Astrocyte of the hippocampus (primary cell): Measurements from ENCODE around the gene HILPDA.
A peak's percentile ranks its signal among the peaks of the same experiment; 100 is the strongest.
"Not testable (repeated sequence)": the region's sequence is repeated elsewhere in the genome, so short reads cannot be mapped to it uniquely, and the experiment has no call there.

Experiments
- DNase-seq: peaks from one replicate; pipeline ENCODE4 v3.0.0; 2011; ENCODE audit warnings: low read depth, low spot score

The HILPDA gene

DNA sequence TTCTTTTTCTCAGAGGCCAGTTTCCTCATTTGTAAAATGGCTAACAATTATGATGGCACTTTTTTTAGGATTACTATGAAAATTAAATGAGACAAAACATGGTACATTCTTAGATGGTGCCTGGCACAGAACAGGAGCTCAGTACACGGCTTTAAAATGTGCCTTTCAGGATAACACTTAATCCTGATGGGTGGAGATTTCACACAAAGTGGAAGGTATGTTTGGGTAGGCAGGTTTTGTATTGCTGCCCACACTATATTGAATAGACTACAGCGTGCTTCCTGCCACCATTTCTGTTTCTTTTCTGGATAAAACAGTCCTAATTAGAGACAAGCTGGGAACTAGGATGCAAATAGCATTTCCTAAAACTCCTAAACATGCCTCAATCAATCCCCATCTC, 23.9 kb upstream of the HILPDA start:
- no peak for DNase-seq

DNA sequence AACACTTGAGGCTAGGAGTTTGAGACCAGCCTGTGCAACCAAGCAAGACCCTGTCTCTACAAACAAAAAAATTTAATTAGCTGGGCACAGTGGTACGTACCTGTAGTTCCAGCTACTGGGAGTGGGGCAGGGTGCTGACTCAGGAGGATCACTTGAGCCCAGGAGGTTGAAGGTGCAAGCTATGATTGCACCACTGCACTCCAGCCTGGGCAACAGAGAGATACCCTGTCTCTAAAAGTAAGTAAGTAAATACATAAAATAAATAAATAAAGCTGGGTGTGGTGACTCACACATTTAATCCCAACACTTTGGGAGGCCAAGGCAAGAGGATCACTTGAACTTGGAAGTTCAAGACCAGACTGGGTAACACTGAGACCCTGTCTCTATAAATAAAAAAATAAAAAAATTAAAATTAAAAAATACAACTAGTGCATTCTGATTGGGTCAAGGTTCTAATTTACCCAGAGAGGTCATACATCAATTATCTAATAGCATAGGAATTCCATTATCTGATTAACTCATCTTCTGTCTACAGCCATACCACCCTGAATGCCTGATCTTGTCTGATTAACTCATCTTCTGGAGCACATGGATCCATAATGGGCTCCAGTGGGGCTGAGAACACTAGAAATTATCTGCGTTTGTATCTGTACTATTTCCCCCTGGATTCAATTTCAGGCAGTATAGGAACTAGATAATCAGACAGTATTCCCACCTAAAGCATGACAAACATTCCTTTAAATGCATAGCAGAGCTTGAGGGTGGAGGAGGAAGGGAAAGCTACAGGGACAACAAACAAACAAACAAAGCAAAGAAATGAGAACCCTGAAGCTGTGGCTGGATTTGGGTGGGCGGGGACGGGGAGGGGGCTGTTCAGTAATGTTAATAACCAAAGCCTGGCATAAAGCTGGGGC, 21.0 kb upstream of the HILPDA start:
- DNase-seq, result no peak

DNA sequence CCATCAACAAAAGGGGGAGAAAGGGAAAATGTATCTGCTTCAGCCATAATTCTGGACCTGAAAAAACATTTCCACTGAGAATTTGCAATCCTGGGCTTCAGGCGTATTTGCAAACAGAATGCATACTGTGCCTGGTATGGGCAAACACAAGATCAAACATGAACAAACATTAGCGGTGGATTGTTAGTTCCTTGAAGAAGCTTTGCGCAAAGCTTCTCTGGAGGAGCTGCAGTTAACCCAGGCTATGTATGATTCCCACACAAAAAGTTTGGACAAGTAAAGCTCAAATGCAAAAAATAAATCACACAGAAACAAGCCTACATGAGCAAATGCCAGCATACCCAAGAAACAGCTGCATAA, 20.4 kb upstream of the HILPDA start:
- no peak for DNase-seq

DNA sequence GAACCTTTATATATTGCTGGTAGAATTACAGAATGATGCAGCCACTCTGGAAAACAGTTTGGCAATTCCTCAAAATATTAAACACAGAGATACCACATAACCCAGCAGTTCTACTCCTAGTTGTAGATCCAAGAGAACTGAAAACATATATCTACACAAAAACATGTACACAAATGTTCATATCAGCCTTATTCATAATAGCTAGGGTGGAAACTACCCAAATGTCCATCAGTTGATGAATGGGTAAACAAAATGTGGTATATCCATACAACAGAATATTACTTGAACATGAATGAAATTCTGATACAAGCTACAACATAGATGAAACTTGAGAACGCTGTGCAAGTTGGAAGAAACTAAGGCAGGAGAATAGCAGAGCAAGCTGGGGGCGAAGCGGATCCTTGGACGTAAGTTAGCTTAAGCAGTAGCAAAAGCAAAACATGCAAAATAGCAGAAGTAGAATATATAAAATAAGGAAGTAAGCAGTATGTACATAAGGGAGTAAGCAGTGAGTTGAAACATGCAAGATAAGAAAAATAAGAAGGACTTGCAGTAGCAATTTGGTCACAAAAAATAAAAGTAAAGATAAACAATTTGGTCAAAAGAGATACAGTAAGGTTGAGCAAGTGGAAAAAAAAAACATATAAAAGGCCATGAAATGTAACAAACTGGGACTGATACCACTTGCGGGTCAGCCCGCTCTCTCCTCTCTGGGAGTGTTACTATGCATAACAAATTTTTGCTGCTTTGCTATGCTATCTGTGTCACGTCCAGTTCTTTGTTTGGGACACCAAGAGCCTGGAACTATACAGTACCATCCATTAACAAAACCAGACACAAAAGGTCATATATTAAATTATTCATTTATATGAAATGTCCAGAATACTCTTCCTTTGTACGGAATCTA, 18.0 kb upstream of the HILPDA start:
- DNase-seq, result no peak

DNA sequence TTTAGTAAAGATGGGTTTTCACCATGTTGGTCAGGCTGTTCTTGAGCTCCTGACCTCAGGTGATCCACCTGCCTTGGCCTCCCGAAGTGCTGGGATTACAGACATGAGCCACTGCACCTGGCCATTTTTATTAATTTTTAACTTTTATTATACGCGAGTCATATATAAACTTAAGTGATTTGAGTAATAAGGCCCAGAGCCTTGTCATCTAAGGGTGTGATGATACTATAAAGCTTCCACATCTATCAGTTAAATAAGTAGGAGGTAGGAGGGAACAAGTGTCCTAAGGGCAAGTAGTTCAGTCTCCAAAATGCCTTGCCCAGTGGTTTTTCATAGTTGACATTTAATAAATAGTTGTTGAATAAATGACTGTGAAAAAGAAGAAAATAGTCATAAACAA, 13.3 kb upstream of the HILPDA start:
- DNase-seq, result no peak

DNA sequence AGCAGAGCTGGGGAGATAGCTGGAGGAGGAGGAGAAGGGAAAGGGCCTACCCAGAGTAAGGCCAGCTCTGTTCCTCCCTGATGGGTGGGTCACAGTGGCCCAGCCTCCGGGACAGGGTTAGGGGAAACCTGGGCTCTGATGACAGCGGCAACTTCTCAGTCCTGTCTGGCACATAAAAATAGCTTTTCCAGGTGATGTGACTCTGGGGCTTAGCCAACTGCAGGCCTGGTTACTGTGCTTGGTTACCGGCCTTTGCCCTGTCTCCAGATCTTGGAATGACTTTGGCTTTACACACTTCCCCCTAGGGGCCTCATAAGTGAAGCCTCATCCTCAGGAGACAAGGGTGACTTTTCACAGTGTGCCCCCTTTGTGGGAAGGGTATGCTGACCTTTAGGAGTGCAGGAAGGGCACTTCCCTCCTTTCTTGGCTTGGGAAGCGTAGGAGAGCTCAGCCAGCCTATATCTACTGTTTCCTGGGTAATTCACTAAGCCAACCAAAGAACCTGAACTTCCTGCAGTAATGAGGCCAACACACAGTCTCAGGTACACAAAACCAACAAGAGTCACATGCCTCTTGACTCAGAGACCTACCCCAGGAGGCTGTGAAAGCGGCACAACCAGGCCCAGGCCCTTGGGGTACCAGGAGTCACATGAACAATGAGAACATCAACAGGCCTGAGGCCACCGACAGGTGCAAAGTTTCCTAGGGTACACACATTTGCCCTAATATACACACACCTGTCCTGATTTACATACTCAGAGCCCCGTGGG, 11.7 kb upstream of the HILPDA start:
- DNase-seq, result no peak

DNA sequence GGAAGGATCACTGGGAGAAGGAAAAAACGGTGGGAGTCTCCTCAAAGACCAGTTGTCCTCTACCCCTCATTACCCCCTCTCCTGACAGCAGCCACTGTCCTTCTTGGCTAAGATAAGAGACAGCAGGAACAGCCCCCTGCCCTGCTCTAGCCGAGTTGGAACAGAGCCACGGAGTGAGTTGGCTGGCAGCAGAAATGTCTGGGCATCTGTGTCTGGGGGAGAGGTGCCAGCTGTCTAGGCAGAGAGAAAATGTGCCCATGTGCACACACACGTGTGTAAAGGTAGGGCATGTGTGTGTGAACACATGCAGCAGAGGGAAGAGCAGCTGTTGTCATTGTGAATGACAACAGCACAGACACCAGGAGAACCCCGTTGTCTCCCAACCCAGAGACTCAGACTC, 9.4 kb upstream of the HILPDA start:
- peak; percentile 23 for DNase-seq

DNA sequence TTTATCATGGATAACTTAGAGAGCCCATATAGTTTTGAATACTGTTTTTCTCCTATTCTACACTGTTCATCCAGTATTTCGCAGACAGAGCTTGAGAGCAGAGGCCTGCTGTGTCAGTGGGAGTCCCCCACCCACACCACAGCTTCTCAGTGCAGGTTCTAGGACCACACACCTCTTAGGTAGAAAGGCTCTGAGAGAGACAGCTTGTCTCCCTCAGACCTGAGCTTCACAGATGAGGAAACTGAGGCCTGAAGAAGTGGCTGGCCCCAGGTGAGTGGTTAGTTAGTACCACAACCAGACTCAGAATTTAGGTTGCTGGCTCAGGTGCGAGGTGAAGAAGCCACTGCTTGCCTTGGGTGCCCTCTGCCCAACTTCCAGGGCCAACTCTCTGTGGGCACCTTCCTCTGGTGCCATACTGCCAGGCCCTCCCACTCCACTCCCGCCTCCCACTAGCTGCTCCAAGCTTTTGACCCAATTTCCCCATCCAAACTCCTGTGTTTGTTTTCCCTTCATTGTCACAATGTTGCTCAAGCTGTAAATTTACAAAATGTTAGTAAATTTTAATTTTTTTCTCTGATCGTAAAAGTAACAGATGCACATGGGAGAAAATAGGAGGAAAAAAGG, 7.6 kb upstream of the HILPDA start:
- DNase-seq, result no peak

DNA sequence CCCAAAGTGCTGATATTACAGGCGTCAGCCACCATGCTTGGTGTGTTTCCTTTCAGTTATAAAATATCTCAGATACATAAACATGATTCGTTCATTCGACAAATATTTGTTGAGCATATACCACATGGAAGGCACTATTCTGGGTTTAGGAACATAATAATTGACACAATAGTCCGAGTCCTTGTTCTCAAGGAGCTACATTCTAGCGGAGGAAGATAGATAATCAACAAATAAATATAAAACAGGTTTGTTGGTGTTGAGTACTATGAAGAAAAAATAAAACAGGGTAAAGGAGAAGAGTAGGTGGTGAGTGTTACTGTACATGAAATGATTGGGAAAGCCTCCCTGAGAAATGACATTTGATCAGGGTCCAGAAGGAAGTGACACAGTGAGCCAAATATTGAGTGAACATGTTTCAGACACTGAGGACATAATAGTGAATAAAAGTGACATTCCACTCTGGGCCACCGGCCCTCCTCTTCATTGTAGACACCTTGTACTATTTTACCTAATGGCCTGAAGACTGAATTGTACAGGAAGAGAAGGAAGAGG, 6.9 kb upstream of the HILPDA start:
- DNase-seq, result no peak

DNA sequence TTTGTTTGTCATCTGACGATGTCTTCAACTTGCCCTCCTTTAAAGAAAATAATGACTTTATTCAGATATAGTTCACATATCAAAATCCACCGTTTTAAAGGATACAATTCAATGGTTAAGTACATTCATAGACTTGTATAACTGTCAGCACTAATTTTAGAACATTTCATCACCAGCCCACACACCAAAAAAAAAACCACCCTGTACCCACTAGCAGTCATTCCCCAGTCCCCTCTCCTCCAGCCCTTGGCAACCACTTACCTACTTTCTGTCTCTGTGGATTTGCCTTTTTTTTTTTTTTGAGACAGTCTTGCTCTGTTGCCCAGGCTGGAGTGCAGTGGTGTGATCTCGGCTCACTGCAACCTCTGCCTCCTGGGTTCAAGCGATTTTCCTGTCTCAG, 5.3 kb upstream of the HILPDA start:
- DNase-seq, result no peak

DNA sequence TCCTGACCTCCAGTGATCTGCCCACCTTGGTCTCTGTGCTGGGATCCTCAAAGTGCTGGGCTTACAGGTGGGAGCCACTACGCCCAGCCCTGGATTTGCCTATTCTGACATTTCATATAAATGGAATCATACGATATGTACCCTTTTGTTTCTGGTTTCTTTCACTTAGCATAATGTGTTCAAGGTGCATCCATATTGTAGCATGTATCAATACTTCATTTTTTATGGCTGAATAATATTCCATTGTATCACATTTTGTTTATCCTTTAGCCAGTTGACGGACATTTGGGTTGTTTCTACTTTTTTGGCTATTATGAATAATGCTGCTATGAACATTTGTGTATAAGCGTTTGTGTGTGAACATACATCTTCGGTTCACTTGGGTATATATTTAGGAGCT, 4.8 kb upstream of the HILPDA start:
- DNase-seq, result no peak

DNA sequence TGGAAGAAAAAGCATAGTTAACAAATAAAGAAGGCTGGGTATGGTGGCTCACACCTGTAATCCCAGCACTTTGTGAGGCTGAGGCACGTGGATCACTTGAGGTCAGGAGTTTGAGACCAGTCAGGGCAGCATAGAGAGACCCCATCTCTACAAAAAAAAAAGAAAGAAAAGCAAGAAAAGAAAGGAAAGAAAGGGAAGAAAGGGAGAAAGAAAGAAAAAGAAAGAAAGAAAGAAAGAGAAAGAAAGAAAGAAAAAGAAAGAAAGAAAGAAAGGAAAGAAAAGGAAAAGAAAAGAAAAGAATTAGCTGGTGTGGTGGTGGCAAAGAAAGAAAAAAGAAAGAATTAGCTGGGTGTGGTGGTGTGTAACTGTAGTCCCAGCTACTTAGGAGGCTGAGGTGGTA, 3.1 kb upstream of the HILPDA start:
- no peak for DNase-seq

DNA sequence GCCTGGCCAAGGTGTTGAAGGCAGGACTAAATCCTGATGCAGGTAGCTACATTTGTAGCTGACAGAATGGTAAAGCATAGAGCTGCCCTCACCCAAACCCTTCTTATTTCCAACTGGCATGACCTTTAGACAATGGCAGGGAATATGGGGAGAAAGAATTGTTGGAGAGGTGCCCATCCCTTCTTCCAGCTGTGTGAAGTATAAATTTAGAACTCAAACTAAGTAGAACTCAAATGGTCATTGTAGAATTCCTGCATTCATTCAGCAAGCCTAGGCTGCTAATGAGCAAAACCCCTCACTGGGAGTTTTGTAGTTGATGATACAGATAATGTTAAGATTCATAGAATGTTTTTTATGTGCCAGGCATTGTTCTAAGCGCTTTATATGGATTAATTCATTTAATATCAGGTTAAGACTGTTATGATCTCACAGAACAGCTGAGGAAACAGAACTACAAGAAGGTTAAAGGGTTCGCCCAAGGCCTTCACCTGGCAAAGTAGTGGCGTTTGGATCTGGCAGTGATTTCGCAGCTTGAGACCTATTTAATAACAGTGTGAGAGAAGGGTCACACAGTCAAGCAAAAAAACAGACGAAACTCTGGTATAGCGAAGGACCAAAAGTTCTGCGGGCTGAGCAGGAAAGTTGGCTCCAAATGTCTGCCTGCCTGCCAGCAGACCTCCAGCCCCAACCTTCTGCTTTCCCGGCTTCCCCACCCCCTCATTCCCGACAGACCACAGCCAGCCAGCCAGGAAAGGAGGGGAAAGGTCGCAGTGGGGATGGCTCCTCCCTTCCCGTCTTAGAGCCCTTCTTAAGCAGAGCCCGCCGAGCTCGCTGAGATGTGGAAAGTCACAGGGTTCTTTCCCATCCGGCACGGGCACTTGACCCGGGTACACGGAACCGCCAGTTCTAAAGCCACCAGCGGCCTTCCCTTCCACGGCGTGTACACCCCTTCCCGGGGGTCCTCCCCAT, 1.6 kb upstream of the HILPDA start:
- peak; percentile 89 for DNase-seq

DNA sequence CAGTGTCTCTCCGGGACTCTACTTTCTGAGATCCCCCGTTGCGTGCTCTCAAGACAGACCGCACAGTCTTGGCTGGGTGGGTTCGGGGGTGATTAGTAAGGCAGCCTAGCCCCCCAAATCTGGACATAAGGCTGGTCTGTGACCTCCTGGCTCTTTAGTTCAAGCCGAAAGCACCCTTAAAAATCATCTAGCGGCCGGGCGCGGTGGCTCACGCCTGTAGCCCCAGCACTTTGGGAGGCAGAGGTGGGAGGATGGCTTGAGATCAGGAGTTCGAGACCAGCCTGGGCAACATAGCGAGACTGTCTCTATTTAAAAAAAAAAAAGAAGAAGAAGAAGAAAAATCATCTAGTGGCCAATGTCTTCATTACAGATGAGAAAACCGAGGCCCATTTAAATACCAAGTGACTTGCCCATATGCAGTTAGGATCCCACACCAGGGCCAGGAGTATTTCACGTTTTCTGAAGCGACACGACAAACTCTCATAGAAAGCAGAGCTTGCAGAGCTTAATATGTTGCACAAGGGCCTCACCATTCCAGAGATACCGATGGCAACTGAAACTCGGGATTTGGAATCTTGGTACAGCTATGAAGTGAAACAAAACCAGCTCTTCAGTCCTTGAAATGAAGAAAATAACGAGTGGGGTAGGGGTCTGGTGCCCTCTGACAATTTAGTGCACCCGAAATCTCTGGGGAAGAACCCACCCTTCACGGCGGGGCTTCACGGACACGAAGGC, 703 bp upstream of the HILPDA start:
- DNase-seq, result no peak

DNA sequence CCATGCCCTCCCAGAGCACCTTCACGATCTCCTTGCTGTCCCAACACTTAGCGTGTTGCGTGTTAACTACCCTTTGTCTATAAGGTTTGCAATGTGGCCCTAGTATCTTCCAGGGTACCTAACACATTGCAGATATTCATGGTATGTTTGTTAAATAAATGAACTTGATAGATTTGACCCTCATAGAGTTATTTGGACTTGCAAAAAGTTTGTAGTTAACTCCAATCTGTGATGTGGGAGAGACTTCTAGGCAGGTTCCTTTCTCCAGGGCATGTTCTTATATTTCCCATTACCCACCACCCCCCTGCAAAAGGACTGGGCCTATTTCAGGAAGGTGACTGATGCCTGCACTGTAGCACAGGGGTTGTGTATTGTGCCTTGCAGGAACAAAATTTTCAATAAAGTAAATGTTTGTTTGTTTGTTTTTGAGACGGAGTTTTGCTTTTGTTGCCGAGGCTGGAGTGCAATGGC, 612 bp downstream of the HILPDA start:
- DNase-seq, result no peak

DNA sequence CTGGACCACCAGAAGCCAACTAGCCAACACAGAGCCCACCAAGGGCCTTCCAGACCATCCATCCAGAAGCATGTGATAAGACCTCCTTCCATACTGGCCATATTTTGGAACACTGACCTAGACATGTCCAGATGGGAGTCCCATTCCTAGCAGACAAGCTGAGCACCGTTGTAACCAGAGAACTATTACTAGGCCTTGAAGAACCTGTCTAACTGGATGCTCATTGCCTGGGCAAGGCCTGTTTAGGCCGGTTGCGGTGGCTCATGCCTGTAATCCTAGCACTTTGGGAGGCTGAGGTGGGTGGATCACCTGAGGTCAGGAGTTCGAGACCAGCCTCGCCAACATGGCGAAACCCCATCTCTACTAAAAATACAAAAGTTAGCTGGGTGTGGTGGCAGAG, 1.7 kb downstream of the HILPDA start:
- DNase-seq, result not testable (repeated sequence)

DNA sequence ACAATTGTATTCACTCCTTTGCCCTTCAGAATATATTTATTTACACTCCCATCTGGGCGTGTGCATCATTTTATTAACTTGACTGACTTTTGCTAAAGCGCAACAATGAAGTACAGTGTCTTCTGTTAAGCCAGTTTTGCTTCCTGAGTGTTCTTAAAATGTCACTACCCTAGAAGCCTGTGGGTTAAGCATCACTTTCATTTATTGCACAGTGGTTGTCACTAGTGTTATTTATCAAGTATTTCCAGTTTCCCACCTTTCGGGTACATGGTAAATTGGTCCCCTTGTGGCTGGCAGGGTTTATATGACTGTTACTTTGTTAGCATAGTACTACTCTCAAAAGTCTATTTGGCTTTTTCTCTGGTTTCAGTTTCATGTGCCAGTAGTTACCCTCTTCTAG, 3.3 kb downstream of the HILPDA start:
- DNase-seq, result no peak

DNA sequence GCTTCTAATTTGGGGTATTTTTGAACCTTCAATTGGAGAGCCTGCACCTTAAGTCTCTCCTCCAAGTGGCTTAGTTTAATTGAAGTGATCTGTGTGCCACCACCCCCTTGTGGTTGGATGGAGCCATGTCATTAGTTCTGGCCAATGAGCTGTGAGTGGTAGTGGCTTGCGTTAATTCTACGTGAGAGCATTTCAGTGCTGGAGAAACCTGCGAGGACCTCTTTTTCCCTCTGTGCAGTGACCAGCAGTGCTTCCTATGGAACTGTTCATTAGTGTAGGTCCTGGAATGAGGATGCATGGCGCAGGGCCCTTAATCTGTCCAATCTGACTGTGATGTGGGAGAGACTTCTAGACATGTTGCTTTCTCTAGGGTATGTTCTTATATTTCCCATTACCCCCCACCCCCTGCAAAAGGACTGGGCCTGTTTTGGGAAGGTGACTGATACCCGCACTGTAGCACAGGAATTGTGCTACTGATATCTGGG, 3.8 kb downstream of the HILPDA start:
- DNase-seq, result peak; percentile 81

DNA sequence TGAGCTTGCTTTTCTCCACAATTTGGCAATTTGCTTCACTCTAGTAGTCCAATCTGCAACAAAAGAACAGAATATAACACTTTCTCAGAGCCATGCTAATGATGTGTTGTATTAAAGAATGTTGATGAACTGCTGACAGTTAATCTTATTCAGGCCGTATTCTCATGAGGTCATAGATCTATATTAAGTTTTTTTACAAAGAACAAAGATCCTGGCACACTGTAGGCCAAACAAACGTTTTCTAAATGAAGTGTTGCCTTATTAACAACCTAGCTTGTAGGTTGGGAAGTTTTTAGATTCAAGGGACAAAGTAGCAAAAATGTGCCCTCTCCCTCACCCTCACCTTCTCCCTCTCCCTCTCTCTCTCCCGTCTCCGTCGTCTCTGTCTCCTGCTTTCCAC, 6.8 kb downstream of the HILPDA start:
- DNase-seq, result no peak
